GM21390 (cell line): Measurements from ENCODE around the gene DOCK9.

Experiments
- ATAC-seq: cut with Tn5 transposase; IDR thresholded peaks from one replicate; pipeline ENCODE4 v1.9.1; 2021; ENCODE audit not compliant: unreplicated experiment

Gene DOCK9

GRCh38 chr13:98947925-98948324 is 29.9 kb downstream of the DOCK9 start:
- ATAC-seq = no peak

- no peak for ATAC-seq
These were observed 31.8 kb downstream of the DOCK9 start for GRCh38 chr13:98945863-98946605.

- no peak for ATAC-seq
These were observed 33.5 kb downstream of the DOCK9 start for GRCh38 chr13:98944336-98944735.

- ATAC-seq = no peak
These were observed 34.9 kb downstream of the DOCK9 start for GRCh38 chr13:98942997-98943396.

GRCh38 chr13:98942485-98942884 is 35.4 kb downstream of the DOCK9 start:
- ATAC-seq = no peak

GRCh38 chr13:98941536-98941935 is 36.3 kb downstream of the DOCK9 start:
- ATAC-seq = no peak

GRCh38 chr13:98941126-98941525 is 36.7 kb downstream of the DOCK9 start:
- no peak for ATAC-seq

- no peak for ATAC-seq
These were observed 37.4 kb downstream of the DOCK9 start for GRCh38 chr13:98940325-98941001.

GRCh38 chr13:98939660-98940191 is 38.1 kb downstream of the DOCK9 start:
- no peak for ATAC-seq

GRCh38 chr13:98938801-98939200 is 39.1 kb downstream of the DOCK9 start:
- no peak for ATAC-seq

- ATAC-seq = no peak
These were observed 39.9 kb downstream of the DOCK9 start for GRCh38 chr13:98937911-98938381.

GRCh38 chr13:98934243-98934642 is 43.6 kb downstream of the DOCK9 start:
- ATAC-seq = no peak

GRCh38 chr13:98930151-98930591 is 47.7 kb downstream of the DOCK9 start:
- no peak for ATAC-seq

- ATAC-seq = no peak
These were observed 49.6 kb downstream of the DOCK9 start for GRCh38 chr13:98927951-98928927.

- no peak for ATAC-seq
These were observed 51.9 kb downstream of the DOCK9 start for GRCh38 chr13:98925949-98926348.

GRCh38 chr13:98923641-98924397 is 54.0 kb downstream of the DOCK9 start:
- no peak for ATAC-seq

GRCh38 chr13:98922306-98922705 is 55.6 kb downstream of the DOCK9 start:
- no peak for ATAC-seq

- ATAC-seq = no peak
These were observed 56.1 kb downstream of the DOCK9 start for GRCh38 chr13:98921786-98922185.

- ATAC-seq = no peak
These were observed 56.8 kb downstream of the DOCK9 start for GRCh38 chr13:98921015-98921580.

GRCh38 chr13:98919566-98919965 is 58.3 kb downstream of the DOCK9 start:
- ATAC-seq = no peak
